Stimulated activated CD4-positive, alpha-beta T cell treated with anti-CD3 and anti-CD28 coated beads, Interleukin-12 subunit alpha, Interleukin-12 subunit beta, amount 100 ng/mL, for 4 hours (primary cell): ENCODE measurements around the gene PRKCSH.
"Not testable (repeated sequence)": the region's sequence is repeated elsewhere in the genome, so short reads cannot be mapped to it uniquely, and the experiment has no call there.

Experiments used
- DNase-seq: peaks from one replicate; pipeline ENCODE4 v3.0.0-alpha.2; 2020

The PRKCSH gene

DNA sequence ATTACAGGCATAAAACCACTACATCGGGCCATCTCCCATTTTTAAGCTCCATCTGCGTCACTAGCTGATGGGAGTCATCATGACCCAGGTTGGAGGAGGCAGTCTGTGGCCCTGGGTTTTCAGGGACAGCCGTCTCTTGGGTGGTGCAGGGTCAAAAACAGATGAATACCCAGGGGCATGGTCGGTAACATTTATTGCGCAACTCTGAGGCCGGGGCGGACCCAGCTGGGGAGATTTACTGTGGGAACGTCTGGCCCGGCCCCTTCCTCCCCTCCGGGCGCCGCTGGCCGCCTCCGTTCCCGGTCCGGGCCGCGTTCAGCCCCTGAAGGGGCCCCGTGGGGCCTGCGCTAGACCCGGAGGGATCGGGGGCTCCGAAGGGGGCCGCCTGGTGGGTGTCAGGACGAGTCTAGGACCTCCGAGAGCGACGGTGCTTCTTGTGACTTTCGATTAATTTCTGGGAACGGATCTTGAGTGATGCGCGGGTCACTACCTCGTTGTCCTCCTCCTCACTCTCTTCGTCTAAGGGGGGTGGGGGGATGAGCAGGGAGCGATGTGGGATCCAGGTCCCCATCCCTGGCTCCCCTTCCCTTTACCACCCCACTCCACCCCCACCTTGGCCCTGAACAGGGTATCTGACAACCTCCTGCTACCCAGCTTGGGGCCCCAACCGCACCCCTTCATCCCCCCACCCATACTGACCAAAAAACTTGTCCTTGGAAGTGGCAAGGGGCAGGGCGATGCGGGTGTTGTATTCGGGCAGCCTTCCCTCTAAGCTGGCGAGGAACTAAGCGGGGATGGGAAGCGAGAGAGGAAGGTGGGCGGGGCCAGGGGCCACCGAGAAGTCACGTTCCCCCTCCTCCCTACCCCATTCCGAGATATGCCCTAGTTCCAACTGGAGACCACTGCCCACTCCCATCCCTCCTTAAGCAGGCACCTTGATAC lies 14.7 kb upstream of the PRKCSH start:
- DNase-seq, result no peak

DNA sequence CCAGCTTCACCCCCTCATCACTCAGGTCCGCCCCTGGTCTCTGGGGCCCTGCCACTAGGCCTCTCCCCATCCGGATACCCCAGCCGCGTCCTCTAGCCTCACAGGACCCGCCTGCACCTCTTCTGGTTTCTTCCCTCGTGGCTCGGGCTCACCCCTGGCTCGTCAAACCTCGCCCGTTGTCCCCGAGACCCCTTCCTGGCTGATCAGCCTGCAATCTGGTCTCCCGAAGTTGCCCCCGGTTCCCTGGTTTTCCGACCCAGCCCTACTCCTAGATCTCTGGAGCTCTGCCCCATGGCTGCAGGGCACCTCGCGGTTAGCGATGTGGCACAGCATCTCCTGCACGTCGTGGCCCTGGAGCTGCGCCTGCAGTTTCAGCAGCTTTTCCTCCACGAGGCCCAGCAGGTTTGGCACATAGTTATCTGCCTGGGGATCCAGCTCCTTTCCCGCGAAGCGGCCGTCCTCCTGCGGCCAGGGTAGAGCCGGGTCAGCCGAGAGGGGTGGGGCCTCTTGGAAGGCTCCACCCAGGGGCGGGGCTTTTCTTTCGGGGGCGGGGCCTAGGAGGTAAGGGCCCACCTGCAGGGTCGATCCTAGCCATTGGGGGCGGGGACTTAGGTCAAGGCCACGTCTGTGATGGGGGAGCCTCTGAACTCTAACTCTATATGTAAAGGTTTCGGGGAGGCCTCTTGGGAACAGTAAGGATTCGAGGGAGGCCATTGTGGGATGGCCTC lies 13.9 kb upstream of the PRKCSH start:
- peak; percentile 44 for DNase-seq

DNA sequence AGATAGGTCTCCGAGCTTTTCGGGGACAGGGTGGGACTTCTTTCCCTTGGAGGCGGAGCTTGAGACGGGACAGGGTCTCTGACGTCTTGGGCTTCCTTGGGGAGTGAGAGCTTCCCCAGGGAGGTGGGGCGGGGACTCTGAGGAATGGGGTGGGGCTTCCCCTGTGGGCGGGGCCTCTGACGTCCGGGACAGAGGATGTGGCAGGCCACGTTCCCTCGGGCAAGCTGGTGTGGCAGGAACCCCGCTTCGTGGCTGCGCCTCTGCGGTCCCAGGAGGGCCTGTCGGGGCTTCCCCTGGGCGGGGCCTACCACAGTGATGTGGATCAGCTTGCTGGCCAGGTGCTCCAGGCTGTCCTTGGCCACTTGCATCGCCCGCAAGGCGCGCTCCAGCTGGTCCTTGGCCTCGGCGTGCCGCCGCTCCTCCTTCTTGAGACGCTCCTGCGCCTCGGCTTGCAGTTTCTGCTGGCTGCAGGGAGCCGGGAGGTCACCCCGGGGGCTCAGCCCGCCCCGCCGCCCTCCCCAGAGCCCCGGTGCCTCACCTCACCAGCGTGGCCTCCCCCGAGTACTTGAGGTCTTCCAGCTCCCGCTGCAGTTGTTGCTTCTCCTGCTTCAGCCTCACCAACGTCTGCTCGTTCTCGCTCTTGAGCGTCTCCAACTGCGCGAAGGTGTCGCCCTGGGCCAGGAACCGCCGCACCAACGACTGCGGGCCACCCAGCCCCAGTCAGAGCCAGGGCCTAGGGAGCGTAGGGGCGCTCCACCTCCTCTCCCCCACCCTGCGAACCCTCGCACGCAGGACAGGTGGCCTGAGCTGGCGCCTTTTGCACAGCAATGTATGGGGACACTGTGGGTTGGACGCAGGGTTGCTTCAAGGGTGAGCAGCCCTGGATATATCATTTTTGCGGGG lies 13.0 kb upstream of the PRKCSH start:
- DNase-seq, result peak; percentile 56

DNA sequence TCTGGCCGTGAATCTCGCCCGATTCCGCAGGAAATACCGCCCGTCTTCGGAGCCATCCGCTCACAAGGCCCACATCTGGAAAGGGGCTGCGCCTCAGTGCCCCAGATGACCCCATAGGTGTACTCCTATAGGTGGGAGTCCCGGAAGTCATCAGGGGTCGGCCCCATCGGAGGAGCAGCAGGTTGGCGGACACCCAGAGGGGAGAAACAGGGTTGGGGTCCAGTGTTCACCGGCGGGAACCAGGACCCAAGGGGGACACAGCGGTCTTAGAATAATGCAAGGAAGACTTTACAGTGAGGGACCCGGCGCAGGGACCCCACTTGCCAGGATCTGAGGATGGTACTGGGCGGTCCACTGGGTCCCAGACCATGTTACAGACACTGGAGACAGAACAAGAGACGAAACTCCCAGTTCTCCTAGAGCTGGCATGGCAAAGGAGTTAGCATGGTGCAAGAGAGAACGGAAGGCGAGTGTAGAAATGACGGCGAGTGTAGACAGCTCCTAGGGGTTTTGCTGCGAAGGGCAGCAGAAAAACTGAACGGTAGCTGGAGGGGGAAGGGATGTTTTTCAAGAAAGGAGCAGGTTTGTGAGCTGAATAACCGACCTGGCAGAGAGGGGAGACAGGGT lies 12.2 kb upstream of the PRKCSH start:
- no peak for DNase-seq

DNA sequence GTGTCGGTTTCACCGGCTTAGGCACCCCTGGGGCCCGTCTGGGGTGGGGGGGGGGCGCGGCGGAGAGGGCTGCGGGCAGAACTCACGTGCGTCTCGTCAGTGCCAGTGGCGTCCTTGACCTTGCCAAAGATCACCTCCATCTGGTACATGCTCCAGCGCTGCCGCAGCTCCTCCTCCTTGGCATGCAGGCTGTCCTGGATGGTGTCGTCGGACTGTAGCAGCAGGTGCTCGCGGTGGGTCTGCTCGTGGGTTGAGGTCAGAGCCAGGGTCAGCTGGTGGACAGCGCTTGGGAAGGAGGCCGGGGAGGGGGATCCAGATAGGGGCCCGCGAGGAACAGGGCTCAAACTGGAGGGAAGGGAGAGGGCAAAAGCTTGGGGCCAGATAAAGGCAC lies 11.6 kb upstream of the PRKCSH start:
- DNase-seq, result no peak

DNA sequence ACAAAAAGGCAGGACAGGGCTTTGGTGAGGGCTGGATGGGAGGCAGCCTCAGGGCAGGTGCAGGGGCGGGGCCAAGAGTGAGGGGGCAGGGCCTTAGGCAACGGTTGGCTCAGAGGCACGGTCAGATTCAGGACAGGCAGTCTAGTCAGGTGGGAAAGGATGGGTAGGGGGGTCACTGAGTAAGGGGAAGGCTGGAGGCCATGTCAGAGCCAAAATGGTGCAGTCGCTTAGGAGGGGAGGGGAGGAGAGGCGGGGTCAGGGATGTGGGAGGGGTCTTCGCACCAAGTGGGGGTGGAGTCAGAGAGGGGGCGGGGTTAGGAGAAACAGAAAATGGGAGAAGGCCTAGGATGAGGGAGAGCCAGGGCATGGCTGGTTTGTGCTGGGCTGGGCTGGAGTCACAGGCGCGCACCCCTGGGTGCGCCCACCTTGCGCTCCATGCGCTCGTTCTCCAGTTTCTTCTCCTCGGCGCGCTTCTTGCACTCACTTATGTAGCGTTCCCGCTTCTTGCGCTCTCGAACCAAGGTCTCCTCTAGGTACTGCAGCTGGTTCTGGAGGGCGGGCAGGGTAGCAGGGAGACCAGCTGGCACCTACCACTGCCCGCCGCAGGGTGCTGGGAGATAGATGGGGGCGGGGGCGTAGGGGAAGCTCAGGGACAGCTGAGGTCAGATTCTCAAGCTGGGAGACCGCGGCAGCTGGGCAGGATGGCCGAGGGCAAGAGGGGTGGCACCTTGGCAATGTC lies 9.5 kb upstream of the PRKCSH start:
- DNase-seq, result no peak

DNA sequence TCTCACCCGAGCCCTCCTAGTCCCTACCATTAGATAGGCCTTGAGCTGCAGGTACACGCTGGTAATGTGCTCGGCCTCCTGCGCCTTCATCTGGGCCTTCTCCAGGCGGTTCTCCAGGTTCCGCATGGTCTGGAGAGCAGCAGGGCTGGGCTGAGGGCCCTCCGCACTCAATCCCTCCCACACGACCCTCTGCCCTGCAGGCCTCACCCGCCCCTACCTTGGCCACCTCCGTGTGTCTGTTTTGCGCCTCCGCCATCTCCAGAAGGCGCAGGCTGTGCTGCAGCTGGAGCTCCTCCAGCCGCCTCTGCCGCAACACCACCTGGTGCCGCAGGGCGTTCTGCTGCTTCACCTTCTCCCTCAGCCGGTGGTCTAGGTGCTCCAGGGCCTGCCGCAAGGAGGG lies 8.8 kb upstream of the PRKCSH start:
- no peak for DNase-seq

DNA sequence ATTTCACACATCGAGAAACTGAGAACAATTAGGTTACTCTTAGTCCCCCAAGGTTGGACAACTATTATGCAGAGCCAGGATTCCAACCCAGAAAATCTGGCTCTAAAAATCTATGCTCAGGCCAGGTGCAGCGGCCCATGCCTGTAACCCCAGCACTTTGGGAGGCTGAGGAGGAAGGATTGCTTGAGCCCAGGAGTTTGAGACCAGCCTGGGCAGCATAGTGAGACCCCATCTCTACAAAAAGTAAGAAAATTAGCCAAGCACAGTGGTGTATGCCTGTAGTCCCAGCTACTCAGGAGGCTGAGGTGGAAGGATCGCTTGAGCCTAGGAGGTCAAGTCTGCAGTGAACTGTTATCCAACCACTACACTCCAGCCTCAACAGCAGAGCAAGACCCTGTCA lies 1.9 kb upstream of the PRKCSH start:
- not testable (repeated sequence) for DNase-seq

DNA sequence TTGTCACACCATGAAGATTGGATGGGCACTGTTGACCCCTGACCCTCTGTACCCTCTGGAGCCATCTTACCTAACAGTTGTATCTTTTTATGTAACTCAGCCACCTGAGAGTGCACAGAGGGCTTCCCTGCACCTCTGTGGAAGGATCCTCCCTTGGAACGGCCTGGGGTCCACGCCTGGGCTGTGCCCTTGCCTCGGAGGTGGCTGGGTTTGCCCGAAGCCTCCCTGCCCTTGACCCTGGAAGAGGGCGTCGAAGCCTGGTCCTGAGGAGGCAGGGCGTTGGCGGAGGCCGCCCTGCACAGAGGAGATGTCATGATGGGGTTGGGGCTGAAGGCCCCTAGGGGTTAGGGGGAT lies 755 bp upstream of the PRKCSH start:
- no peak for DNase-seq

DNA sequence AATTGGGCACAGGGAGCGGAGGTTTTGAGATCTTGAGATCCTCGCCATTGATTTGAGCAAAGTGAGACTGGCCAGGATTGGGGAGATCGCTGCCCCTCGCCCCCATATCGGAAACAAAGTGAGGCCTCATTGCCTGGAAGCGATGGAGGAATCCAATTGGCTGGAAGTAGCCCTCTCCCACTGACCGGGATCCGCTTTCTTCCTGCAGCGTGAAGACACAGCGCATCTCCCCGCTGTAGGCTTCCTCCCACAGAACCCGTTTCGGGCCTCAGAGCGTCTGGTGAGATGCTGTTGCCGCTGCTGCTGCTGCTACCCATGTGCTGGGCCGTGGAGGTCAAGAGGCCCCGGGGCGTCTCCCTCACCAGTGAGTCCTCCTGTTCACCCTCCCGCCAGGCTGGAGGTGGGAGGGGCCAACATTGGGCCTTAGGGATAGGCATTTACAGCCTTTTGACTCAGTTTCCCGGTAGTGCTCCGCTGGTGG lies 438 bp downstream of the PRKCSH start:
- DNase-seq, result no peak

DNA sequence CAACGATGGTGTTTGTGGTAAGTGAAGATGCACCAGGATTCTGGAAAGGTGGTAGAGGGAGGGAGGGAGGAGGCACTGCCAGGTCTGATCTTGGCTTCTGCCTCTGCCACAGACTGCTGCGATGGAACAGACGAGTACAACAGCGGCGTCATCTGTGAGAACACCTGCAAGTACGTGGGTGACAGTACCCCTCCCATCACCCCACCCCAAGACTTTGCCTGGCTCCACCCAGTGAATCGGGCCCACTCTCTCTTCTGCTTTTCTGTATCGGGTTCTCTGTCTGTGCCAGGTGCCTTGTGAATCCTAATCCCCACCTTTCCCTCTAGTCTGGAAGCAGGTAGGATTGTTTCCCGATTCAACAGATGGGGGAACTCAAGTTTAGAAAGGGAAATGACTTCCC lies 2.5 kb downstream of the PRKCSH start:
- no peak for DNase-seq

DNA sequence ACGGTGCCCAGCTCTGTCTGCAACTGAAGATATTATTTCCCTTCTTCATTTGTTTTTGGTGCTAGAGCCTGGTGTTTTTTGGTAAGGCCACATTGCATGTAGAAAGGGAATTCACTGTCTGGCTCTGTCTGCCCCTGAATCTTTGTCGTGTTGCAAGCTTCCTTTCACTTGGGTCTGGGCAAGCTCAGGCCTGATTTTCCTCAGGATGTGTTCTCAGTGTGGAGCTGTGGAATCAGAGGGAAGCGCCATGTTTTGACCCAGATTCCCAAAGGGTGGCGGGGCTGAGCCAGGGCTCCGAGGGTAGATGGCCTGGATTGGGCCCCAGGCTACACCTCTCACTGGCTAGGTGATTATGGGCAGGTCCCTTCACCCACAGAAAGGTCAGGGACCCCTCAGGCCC lies 8.6 kb downstream of the PRKCSH start:
- no peak for DNase-seq

DNA sequence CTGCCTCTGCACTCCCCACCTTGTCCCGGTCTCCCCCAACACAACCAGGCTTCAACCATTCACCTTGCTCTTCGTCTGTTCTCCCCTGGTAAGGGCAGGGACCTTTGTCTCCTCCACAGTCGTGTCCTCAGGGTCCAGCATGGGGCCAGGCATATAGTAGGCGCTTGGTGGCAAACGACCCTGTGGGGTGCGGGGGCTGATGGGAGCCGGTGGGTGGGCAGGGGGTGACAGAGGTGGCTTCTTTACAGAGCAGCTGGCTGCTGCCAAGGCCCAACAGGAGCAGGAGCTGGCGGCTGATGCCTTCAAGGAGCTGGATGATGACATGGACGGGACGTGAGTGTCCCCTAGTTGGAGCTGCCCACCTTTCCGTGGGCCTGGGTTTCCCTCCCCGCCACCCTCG lies 9.7 kb downstream of the PRKCSH start:
- DNase-seq, result no peak

DNA sequence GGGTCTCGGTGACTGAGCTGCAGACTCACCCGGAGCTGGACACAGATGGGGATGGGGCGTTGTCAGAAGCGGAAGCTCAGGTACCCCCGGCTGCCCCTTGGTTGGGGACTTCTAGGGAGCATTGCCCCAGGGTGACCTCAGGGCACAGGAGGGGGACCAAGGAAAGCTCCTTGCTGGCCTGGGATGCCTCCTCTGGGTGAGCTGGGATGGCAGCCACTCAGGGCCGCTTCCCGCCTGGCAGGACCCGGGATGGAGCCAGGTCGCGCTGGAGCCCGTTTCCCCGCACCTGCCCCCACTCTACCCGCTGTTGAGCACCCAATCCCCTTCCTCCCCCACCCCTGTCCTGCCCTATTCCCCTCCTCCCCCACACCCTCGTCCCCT lies 10.8 kb downstream of the PRKCSH start:
- DNase-seq, result no peak

DNA sequence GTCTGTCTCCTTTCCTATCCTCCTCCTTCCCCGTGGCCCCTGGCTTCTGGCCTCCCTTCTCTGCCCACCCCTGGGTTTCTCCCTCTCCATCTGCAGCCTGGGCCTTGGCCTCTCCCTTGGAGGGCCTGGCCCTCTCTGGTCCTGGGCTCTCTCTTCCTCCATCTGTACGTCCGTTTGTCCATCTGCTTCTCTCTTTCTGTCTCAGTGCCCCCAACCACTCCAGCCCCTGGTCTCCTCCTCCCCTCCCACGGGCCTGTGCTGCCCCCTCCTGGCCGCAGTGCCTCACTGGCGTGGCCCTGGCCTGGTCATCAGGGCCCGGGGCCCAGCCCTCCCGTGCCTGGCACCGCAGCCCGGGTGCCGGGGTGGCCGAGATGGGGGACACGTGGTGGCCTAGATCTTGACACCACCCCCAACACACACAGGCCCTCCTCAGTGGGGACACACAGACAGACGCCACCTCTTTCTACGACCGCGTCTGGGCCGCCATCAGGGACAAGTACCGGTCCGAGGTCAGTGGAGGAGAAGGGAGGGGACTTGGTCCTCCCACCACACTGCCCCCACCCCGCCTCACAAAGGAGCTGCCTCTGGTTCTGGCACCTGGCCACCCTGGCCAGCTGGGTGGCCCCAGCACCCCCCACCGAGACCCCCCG lies 11.3 kb downstream of the PRKCSH start:
- DNase-seq, result peak; percentile 40

DNA sequence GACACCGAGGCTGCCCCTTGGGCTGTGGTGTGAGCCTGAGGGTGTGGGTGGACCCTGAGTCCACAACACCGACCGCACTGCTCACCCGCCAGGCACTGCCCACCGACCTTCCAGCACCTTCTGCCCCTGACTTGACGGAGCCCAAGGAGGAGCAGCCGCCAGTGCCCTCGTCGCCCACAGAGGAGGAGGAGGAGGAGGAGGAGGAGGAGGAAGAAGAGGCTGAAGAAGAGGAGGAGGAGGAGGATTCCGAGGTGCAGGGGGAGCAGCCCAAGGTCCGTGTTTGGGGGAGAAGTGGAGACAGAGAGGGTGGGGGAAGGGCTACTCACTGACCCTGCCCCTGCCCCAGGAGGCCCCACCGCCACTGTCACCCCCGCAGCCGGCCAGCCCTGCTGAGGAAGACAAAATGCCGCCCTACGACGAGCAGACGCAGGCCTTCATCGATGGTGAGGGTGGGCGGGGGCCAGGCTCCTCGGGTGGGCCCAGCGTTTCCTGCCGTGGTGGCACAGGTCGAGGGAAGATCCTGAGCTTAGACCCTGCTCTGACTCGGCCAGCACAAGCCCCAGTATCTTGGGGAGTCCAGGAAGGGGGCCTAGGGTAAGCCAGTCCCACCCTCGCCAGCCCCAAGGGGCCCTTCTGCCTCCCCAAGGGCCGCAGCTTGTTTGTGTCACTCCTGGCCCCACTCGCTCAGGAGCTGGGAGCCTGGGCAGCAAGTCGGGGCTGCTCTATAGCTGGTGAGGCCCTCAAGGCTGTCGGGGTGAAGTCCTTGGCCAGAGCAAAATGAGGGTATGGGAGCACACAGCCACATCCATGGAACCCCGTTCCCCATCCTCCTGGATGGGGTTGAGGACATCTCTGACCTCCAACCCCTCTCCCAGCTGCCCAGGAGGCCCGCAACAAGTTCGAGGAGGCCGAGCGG lies 12.2 kb downstream of the PRKCSH start:
- DNase-seq, result no peak

DNA sequence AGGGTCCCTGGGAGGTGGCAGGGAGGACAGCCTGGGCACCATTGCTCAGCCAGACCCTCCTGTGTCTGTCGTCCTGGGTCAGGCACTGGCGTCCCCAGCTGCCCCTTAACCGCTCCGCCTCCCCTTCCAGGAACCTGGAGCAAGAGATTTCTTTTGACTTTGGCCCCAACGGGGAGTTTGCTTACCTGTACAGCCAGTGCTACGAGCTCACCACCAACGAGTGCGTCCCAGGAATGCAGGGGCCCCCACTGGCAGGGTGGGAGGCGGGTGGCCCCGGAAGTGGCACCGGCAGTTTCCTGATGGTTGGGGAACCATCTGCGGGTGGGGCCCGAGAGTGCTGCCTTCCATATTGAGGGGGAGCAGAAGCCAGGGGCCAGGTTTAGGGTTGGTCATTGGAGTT lies 13.0 kb downstream of the PRKCSH start:
- no peak for DNase-seq

DNA sequence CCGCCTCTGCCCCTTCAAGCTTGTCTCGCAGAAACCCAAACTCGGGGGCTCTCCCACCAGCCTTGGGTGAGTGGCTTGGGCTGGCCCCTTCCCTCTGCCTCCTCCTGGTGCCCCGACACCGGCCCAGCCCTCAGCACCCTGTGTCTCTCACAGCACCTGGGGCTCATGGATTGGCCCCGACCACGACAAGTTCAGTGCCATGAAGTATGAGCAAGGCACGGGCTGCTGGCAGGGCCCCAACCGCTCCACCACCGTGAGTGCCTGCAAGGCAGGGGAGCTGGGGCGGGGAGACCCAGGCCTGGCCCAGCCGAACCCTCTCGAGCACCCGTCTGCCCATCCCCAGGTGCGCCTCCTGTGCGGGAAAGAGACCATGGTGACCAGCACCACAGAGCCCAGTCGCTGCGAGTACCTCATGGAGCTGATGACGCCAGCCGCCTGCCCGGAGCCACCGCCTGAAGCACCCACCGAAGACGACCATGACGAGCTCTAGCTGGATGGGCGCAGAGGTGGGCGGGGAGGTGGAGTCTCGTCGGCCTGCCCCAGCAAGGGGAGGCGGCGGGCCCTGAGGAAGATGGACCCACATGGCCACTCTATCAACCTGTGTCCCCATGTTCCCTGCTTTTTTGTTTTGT lies 13.6 kb downstream of the PRKCSH start:
- DNase-seq, result no peak

DNA sequence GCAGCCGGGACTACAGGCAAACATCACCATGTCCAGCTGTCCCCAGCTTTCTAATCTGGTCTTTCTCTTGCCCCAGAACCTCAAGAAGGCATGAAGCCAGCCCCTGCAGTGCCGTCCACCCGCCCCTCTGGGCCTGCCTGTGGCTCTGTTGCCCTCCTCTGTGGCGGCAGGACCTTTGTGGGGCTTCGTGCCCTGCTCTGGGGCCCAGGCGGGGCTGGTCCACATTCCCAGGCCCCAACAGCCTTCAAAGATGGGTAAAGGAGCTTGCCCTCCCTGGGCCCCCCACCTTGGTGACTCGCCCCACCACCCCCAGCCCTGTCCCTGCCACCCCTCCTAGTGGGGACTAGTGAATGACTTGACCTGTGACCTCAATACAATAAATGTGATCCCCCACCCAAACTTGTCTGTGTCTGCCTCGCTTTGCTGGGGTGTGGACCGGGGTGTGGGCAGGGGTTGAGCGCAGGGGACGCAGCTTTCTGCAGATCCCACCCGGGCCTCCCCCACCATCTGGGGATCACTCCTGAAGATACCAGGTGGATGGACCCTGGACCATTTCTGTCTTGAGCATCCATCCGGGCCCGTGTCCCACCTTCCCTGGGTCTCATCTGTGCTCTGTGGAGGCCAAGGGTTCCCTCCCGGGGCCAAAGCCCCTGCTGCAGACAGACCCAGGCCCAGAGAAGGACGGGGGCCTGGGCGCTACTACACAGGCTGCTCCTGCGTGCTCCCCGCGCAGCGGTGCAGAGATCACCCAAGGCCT lies 15.3 kb downstream of the PRKCSH start:
- no peak for DNase-seq
